Subcutaneous adipose tissue (tissue), 4 donors: Measurements from ENCODE around the gene ZNF182. TPM values are rescaled to one million over a fixed set of nuclear protein-coding genes. Genes with fewer than 3 reads are reported as not detected.

Experiments used
- total RNA-seq, 4 donors: library from RNA; depleted of rRNA; stranded (reverse); fragments of >200 nt; gene quantifications; one replicate each; pipeline ENCODE4 v1.1.0, GENCODE V29; 2016
- TF ChIP-seq, protein P1 (sequence below): fragments of 450-650 bp; IDR thresholded peaks from one replicate; pipeline ENCODE4 v1.5.1; 2016; ENCODE audit warnings: low read depth, mild to moderate bottlenecking, control low read depth, antibody characterized with exemption, moderate library complexity

The ZNF182 gene
- total RNA-seq, 4 donors from 2014 or later: 3.4 to 7.9 (median 6.8) TPM

DNA sequence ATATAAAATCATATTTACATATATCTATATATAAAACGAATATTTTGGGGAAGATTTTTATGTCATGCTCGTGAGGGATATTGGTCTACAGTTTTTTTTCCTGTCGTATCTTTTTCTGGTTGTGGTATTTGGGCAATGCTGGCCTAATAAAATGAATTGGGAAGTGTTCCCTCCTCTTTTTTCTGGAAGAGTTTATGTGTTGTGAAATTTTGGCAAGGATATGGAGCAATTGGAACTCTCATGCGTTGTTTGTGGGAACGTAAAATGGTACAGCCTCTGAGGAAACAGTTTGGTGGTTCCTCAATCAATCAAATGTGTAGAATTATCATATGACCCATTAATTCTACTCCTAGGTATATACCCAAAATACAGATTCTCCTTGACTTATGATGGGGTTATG, 69.8 kb downstream of the ZNF182 start:
- TF ChIP-seq, protein P1, sequence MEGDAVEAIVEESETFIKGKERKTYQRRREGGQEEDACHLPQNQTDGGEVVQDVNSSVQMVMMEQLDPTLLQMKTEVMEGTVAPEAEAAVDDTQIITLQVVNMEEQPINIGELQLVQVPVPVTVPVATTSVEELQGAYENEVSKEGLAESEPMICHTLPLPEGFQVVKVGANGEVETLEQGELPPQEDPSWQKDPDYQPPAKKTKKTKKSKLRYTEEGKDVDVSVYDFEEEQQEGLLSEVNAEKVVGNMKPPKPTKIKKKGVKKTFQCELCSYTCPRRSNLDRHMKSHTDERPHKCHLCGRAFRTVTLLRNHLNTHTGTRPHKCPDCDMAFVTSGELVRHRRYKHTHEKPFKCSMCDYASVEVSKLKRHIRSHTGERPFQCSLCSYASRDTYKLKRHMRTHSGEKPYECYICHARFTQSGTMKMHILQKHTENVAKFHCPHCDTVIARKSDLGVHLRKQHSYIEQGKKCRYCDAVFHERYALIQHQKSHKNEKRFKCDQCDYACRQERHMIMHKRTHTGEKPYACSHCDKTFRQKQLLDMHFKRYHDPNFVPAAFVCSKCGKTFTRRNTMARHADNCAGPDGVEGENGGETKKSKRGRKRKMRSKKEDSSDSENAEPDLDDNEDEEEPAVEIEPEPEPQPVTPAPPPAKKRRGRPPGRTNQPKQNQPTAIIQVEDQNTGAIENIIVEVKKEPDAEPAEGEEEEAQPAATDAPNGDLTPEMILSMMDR: no peak

DNA sequence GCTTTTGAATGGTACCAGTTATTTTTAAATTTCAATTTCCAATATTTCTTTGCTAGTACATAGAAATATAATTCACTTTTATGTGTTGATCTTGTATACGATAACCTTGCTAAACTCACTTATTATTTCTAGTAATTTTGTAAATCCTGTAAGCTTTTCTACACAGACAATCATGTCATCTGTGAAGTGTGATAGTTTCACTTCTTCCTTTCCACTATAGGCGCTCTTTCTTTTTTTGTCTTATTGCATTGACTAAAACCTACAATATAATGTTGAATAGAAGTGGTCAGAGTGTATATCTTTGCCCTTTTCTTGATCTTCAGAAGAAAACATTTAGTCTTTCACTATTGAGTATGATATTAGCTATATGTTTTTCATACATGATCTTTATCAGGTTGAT, 76.6 kb downstream of the ZNF182 start:
- TF ChIP-seq, protein P1: no peak

Other genes starting within 250 kb of the ZNF182 start
- gene ZNF81, start 167.1 kb downstream of the ZNF182 start, total RNA-seq: 1 to 10 TPM; 4.7 to 7.3 (median 6.4) TPM
- gene SPACA5, start 3.0 kb upstream of the ZNF182 start, total RNA-seq: not detected
- 1 to 10 TPM in 3 of 4 donors, under 1 TPM in 1; 0.65 to 4.0 (median 2.8) TPM for gene ZNF630, start 67.7 kb upstream of the ZNF182 start, total RNA-seq
- not detected for gene SPACA5B, start 126.6 kb upstream of the ZNF182 start, total RNA-seq
- gene SSX5, start 192.8 kb upstream of the ZNF182 start, total RNA-seq: not detected